Stimulated activated CD8-positive, alpha-beta memory T cell treated with anti-CD3 and anti-CD28 coated beads, Interleukin-12 subunit alpha, Interleukin-12 subunit beta, amount 100 ng/mL, for 1 hour (primary cell): ENCODE results near the gene FOXP2.
"Not testable (repeated sequence)": the region's sequence is repeated elsewhere in the genome, so short reads cannot be mapped to it uniquely, and the experiment has no call there.

Experiments used
- DNase-seq: peaks from one replicate; pipeline ENCODE4 v3.0.0-alpha.2; 2020; ENCODE audit warnings: low read depth

FOXP2 gene

DNA sequence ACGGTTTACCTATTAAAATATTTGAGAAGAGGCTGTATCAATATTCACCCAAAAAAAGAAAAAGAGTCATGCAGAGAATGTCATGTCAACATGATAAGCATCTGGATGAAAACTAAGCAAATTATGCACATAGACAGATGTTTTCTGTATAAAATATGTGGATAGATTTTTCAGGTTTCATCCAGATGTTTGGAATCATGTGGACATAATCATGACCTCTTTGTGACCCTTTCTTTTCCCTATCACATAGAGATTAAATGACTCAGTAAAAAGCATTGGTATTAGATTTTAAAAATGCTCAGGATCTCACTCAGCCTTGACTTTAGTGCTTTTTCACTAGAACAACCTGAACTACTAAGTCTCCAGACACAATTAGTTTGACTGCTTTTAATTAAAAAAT, 90.0 kb downstream of the FOXP2 start:
- DNase-seq = no peak

DNA sequence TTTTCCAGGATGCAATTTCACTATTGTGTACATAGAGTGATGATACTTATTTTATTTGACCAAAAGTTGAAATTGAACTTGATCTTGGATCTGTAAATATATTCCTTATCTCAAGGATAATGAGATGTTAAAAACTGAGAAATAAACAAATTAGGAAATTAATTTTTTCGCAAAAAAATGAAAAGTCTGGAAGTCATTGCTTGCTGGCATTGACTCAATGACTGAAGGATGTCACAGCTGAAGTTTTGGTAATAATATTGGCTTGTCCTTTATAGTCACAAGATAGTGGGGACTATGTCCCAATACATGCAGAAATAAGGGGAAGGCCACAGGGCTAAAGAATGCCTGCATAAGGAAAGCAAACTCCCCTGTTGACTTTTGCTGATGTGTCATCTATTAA, 92.8 kb downstream of the FOXP2 start:
- DNase-seq = no peak

DNA sequence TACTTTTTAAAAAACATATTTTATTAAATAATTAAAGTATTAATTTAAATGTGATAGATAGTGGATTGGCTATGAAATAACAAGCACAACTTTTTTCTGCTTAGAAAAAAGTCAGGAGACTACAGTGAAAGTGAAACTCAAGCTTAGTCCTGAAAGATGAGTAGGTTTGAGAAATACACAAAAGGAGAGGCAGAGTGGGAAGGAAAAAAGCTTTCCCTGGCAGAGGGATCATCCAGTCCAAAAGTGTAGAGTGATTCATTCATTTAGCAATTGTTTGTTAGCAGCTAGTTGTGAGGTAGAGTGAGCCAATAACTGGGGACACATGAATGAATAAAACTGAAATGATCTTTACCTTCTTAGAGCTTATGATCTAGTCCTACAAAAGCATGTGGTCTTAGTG, 93.5 kb downstream of the FOXP2 start:
- no peak for DNase-seq

DNA sequence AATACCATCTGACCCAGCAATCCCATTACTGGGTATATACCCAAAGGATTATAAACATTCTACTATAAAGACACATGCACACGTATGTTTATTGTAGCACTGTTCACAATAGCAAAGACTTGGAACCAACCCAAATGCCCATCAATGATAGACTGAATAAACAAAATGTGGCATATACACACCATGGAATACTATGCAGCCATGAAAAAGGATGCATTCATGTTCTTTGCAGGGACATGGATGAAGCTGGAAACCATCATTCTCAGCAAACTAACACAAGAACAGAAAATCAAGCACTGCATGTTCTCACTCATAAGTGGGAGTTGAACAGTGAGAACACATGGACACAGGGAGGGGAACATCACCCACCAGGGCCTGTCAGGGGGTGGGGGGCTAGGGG, 96.2 kb downstream of the FOXP2 start:
- DNase-seq = not testable (repeated sequence)

DNA sequence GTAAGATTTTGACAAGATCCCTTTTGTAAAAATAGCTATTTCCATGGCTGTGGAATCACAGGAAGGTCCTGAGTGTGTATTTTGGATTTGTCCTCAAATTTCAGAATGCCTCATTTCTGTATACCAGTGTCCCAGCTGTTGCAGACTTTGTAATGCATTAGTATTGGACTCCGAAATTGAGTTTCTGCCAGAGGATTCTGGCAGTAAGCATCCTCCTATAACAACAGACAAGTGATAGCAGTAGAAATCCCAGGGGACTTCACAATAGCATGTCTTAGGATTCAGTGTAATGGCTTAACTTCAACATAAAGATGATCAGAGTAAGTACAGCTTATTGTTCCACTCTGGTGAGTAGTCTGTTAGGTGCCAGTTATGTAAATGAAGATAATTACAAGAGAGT, 104.6 kb downstream of the FOXP2 start:
- no peak for DNase-seq

- DNase-seq = no peak
These were observed 107.5 kb downstream of the FOXP2 start for GRCh38 chr7:114522081-114522480.

- DNase-seq = no peak
These were observed 113.0 kb downstream of the FOXP2 start for GRCh38 chr7:114527589-114527988.

- DNase-seq = no peak
These were observed 115.5 kb downstream of the FOXP2 start for GRCh38 chr7:114530057-114530611.

GRCh38 chr7:114531326-114531725, 116.7 kb downstream of the FOXP2 start:
- DNase-seq = no peak

DNA sequence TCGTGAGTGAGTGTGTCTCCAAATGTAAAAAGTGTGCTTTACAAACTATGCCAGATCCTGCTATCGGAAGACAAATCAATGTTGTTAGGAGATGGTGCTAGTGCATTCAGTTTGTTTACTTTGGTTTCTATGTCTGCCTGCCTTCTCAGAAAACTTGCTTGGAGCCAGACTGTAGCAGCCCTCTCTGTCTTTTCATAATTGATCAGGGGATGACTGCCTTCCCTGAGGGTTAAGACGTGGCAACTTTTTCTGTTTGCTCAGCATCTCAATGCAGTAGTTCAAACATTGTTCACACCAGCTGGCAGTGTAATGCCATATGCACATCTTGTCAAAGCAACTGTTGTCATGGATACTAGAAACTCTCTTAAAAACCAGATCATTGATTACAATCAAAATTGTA, 118.5 kb downstream of the FOXP2 start:
- no peak for DNase-seq

- no peak for DNase-seq
These were observed 120.3 kb downstream of the FOXP2 start for GRCh38 chr7:114534953-114535352.

DNA sequence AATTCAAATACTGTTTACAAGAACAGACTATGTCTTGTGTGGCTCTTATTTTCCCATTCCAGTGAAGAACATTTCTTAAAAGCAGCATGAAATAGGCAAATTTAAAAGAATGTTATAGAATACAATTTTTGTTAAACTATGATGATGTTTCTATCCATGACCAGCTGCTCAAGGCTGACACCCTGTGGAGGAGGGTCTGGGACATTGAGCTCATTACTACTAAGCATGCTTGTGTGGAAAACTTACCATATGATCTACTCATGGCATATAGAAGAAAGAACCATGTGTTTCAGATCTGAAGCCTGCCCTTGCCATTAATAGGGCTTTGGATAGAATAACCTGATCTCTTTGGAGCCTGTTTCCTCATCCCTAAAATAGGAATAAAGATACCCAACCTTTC, 125.0 kb downstream of the FOXP2 start:
- no peak for DNase-seq

- no peak for DNase-seq
These were observed 125.7 kb downstream of the FOXP2 start for GRCh38 chr7:114540291-114540690.

DNA sequence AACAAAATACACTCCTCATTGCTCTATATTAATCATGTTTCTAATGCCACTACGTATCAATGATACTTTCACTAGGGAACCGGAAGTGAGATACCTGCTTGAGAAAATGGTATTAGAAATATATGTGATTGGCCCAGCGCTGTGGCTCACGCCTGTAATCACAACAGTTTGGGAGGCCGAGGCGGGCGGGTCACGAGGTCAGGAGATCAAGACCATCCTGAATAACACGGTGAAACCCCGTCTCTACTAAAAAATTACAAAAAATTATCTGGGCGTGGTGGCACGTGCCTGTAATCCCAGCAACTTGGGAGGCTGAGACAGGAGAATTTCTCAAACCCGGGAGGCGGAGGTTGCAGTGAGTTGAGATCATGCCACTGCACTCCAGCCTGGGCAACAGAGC, 132.7 kb downstream of the FOXP2 start:
- DNase-seq = not testable (repeated sequence)

- no peak for DNase-seq
These were observed 133.7 kb downstream of the FOXP2 start for GRCh38 chr7:114548081-114548980.

DNA sequence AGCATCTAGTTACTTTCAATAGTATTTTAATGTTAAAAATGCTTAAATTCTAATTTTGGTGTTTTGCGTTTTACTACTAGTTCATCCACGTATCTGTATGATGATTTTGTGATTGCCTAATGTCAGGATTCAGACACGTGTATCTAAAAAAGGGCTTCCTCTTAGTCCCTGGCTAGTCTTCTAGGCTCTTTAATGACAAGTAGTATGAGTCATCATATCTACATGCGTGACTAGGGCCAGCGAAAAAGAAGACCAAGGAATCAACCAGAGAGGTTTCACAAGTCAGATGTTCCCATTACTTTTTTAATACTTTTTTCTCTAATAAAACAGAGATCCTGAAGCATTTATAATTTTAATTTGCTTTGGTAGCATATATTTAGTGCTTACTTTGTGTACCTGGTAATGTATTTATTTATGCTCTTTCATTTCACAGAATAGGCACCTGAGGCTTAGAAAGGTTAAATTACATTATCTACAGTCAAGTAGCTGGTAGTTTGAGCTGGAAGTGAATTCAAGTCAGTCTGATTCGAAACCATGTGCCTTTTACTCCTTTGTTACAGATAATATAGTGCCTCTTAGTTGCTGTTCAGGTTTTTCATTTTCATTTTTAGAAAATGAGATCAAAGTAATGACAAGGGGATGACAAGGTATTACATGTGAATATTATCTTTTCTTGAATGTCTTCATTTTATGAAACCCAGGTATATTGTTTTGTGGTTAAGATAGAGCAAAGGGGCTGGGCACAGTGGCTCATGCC, 140.3 kb downstream of the FOXP2 start:
- DNase-seq = no peak

DNA sequence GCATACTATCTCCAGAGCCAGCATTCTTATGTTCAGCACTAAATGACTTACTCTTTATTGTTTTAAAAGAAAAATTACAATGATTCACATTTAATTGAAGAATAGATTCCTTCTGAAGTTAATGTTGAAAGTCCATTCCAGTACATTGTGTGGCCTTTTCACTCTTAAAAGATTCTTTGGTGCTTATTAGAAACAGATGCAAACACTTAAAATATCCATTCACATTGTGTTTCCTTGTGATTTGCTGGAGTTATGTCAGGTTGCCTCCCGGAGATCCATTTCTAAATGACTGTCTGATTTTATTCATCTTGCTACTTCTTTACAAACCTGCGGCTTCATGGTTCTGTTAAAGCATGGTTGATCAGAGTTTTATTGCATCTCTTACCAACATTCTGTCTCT, 152.8 kb downstream of the FOXP2 start:
- no peak for DNase-seq

DNA sequence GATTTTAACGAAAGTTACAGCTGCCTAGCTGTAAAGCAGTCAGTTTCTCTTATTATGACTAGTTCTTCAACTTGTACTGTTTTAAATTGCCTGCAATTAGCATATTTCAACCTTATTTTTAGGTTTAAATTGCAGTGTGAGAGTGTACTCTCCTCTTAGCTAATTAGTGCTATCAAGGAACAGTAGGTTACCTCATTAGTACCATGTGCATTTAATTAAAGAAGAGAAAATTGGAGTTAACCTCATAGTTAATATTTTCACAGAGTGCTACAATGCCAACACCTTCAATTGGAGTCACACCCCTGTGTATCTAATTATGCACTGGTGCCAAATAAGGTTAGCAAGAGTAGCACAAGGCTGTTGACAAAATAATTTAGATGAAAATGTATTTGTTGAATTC, 154.6 kb downstream of the FOXP2 start:
- DNase-seq = no peak

DNA sequence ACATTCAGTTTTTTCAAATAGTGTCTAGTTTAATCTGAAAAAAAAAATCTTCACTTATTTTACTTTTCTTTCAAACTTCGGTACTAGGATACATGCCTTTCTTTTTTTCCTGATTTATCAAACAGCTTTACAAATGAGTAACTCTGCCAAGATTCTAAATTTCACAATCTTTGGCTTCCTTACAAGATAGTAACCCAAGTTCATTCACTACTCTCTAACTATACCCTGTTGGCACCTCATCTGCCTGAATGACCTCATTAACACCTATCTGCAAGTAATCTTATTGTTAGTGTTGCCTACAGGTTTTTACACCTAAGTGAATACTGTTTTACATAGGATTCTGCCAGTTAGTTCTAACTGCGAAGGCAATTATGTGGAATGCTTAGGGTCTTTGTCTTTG, 159.8 kb downstream of the FOXP2 start:
- DNase-seq = no peak

GRCh38 chr7:114575098-114575497, 160.5 kb downstream of the FOXP2 start:
- DNase-seq = no peak

GRCh38 chr7:114580963-114581362, 166.3 kb downstream of the FOXP2 start:
- not testable (repeated sequence) for DNase-seq

GRCh38 chr7:114588506-114588905, 173.9 kb downstream of the FOXP2 start:
- DNase-seq = no peak

- DNase-seq = no peak
These were observed 174.8 kb downstream of the FOXP2 start for GRCh38 chr7:114589436-114589835.
